GM23338 (cell line): ENCODE data around the gene LRRC25. TPM values are rescaled to one million over a fixed set of nuclear protein-coding genes. Genes with fewer than 3 reads are reported as not detected.

Experiments
- ATAC-seq: fragments of 200-7000 bp; cut with Tn5 transposase; 3 replicates; pipeline ENCODE4 v1.9.1; 2020
- DNase-seq: peaks from one replicate; pipeline ENCODE4 v3.0.0-alpha.2; 2015; ENCODE audit warnings: low spot score
- H2AFZ ChIP-seq: fragments of 200-600 bp; sonication (generic); 2 replicates; pipeline ENCODE4 v1.8.0; 2016; ENCODE audit warnings: antibody characterized with exemption, mild to moderate bottlenecking, moderate library complexity
- H3F3A ChIP-seq: fragments of 200-600 bp; sonication (generic); replicated peaks from 2 replicates; pipeline ENCODE4 v1.8.0; 2017; ENCODE audit warnings: antibody characterized with exemption, mixed run types, low read depth
- H3K27ac ChIP-seq: fragments of 200-600 bp; sonication (generic); 2 replicates; pipeline ENCODE4 v1.6.1; 2016; ENCODE audit warnings: low read depth
- H3K27me3 ChIP-seq: fragments of 200-600 bp; sonication (generic); 2 replicates; pipeline ENCODE4 v1.8.0; 2016; ENCODE audit warnings: mild to moderate bottlenecking, mixed run types, moderate library complexity; ENCODE audit not compliant: insufficient read depth
- H3K36me3 ChIP-seq: fragments of 200-600 bp; sonication (generic); 2 replicates; pipeline ENCODE4 v1.8.0; 2016; ENCODE audit warnings: mild to moderate bottlenecking; ENCODE audit not compliant: insufficient read depth
- H3K4me1 ChIP-seq: fragments of 200-600 bp; sonication (generic); 2 replicates; pipeline ENCODE4 v1.8.0; 2016; ENCODE audit warnings: mild to moderate bottlenecking, moderate library complexity; ENCODE audit not compliant: insufficient read depth
- H3K4me2 ChIP-seq: fragments of 200-600 bp; sonication (generic); 2 replicates; pipeline ENCODE4 v1.7.1; 2017; ENCODE audit warnings: mixed run types
- H3K4me3 ChIP-seq: fragments of 200-600 bp; sonication (generic); 2 replicates; pipeline ENCODE4 v1.6.1; 2016; ENCODE audit warnings: mixed run types
- H3K79me2 ChIP-seq: fragments of 200-600 bp; sonication (generic); replicated peaks from 2 replicates; pipeline ENCODE4 v1.8.0; 2017; ENCODE audit warnings: mild to moderate bottlenecking; ENCODE audit not compliant: insufficient read depth
- H3K9me2 ChIP-seq: fragments of 200-600 bp; sonication (generic); 2 replicates; pipeline ENCODE4 v1.8.0; 2017; ENCODE audit not compliant: insufficient read depth
- H4K20me1 ChIP-seq: fragments of 200-600 bp; sonication (generic); replicated peaks from 2 replicates; pipeline ENCODE4 v1.8.0; 2017; ENCODE audit warnings: mild to moderate bottlenecking; ENCODE audit not compliant: insufficient read depth
- H3K27ac Mint-ChIP-seq: 2 replicates; pipeline ENCODE4 v1.8.0; 2020; ENCODE audit warnings: inconsistent platforms, mild to moderate bottlenecking, moderate library complexity, mixed read lengths
- H3K27me3 Mint-ChIP-seq: 3 replicates; pipeline ENCODE4 v1.8.0; 2022; ENCODE audit warnings: low read depth, mild to moderate bottlenecking, moderate library complexity, mixed read lengths, inconsistent platforms; ENCODE audit not compliant: insufficient read depth, poor library complexity
- H3K36me3 Mint-ChIP-seq: 3 replicates; pipeline ENCODE4 v1.8.0; 2021; ENCODE audit warnings: low read depth, mild to moderate bottlenecking, inconsistent platforms, moderate library complexity, mixed read lengths
- H3K4me1 Mint-ChIP-seq: 3 replicates; pipeline ENCODE4 v1.8.0; 2020; ENCODE audit warnings: mild to moderate bottlenecking, inconsistent platforms, mixed read lengths
- H3K4me3 Mint-ChIP-seq: 3 replicates; pipeline ENCODE4 v1.8.0; 2021; ENCODE audit warnings: moderate library complexity, mild to moderate bottlenecking, inconsistent platforms, mixed read lengths
- H3K9me3 Mint-ChIP-seq: 3 replicates; pipeline ENCODE4 v1.8.0; 2020; ENCODE audit warnings: moderate library complexity, mild to moderate bottlenecking, inconsistent platforms, mixed read lengths
- polyA plus RNA-seq: library from polyadenylated mRNA; unstranded; fragments of >200 nt; fragmentation: Nextera tagmentation; extraction: Ambion mirVana; gene quantifications from 2 replicates; pipeline ENCODE4 v1.2.1, GENCODE V29; 2016
- total RNA-seq: library from RNA; depleted of rRNA; stranded (reverse); fragments of >200 nt; shearing (Covaris generic); gene quantifications from 2 replicates; pipeline ENCODE4 v1.2.3, GENCODE V29; 2014
- TF ChIP-seq, protein P1 (sequence below): fragments of 250-450 bp; sonication (Bioruptor Pico); IDR thresholded peaks from 2 replicates; pipeline ENCODE4 v1.5.0; 2020; ENCODE audit warnings: mild to moderate bottlenecking, moderate library complexity
- TF ChIP-seq, protein P2 (sequence below): IDR thresholded peaks from one replicate; pipeline ENCODE4 v1.6.1; 2018; ENCODE audit warnings: antibody characterized with exemption; ENCODE audit not compliant: unreplicated experiment

LRRC25 gene
- total and polyA plus RNA-seq, 2 experiments from 2014 or later, result 0.17 to 0.24 TPM

DNA sequence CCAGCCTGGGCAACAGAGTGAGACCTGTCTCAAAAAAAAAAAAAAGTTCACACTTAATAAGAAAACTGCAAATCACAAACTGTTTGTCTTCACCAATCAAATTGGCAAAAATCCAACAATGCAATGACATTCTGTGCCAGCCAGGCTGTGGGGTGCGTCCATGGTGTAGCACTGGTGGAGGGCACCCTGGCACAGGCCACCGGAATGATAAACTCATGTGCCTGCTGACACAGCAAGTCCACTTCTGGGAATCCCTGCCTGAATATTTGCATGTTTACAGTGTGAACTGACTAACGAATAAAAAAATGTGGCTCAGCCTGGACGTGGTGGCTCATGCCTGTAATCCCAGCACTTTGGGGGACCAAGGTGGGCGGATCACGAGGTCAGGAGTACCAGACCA is 1.6 kb upstream of the LRRC25 start (continued):
- TF ChIP-seq, protein P1, sequence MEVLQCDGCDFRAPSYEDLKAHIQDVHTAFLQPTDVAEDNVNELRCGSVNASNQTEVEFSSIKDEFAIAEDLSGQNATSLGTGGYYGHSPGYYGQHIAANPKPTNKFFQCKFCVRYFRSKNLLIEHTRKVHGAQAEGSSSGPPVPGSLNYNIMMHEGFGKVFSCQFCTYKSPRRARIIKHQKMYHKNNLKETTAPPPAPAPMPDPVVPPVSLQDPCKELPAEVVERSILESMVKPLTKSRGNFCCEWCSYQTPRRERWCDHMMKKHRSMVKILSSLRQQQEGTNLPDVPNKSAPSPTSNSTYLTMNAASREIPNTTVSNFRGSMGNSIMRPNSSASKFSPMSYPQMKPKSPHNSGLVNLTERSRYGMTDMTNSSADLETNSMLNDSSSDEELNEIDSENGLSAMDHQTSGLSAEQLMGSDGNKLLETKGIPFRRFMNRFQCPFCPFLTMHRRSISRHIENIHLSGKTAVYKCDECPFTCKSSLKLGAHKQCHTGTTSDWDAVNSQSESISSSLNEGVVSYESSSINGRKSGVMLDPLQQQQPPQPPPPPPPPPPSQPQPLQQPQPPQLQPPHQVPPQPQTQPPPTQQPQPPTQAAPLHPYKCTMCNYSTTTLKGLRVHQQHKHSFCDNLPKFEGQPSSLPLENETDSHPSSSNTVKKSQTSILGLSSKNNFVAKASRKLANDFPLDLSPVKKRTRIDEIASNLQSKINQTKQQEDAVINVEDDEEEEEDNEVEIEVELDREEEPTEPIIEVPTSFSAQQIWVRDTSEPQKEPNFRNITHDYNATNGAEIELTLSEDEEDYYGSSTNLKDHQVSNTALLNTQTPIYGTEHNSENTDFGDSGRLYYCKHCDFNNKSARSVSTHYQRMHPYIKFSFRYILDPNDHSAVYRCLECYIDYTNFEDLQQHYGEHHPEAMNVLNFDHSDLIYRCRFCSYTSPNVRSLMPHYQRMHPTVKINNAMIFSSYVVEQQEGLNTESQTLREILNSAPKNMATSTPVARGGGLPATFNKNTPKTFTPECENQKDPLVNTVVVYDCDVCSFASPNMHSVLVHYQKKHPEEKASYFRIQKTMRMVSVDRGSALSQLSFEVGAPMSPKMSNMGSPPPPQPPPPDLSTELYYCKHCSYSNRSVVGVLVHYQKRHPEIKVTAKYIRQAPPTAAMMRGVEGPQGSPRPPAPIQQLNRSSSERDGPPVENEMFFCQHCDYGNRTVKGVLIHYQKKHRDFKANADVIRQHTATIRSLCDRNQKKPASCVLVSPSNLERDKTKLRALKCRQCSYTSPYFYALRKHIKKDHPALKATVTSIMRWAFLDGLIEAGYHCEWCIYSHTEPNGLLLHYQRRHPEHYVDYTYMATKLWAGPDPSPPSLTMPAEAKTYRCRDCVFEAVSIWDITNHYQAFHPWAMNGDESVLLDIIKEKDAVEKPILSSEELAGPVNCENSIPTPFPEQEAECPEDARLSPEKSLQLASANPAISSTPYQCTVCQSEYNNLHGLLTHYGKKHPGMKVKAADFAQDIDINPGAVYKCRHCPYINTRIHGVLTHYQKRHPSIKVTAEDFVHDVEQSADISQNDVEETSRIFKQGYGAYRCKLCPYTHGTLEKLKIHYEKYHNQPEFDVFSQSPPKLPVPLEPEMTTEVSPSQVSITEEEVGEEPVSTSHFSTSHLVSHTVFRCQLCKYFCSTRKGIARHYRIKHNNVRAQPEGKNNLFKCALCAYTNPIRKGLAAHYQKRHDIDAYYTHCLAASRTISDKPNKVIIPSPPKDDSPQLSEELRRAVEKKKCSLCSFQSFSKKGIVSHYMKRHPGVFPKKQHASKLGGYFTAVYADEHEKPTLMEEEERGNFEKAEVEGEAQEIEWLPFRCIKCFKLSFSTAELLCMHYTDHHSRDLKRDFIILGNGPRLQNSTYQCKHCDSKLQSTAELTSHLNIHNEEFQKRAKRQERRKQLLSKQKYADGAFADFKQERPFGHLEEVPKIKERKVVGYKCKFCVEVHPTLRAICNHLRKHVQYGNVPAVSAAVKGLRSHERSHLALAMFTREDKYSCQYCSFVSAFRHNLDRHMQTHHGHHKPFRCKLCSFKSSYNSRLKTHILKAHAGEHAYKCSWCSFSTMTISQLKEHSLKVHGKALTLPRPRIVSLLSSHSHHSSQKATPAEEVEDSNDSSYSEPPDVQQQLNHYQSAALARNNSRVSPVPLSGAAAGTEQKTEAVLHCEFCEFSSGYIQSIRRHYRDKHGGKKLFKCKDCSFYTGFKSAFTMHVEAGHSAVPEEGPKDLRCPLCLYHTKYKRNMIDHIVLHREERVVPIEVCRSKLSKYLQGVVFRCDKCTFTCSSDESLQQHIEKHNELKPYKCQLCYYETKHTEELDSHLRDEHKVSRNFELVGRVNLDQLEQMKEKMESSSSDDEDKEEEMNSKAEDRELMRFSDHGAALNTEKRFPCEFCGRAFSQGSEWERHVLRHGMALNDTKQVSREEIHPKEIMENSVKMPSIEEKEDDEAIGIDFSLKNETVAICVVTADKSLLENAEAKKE (CRISPR knock-in tag), result no peak
- TF ChIP-seq, protein P2, sequence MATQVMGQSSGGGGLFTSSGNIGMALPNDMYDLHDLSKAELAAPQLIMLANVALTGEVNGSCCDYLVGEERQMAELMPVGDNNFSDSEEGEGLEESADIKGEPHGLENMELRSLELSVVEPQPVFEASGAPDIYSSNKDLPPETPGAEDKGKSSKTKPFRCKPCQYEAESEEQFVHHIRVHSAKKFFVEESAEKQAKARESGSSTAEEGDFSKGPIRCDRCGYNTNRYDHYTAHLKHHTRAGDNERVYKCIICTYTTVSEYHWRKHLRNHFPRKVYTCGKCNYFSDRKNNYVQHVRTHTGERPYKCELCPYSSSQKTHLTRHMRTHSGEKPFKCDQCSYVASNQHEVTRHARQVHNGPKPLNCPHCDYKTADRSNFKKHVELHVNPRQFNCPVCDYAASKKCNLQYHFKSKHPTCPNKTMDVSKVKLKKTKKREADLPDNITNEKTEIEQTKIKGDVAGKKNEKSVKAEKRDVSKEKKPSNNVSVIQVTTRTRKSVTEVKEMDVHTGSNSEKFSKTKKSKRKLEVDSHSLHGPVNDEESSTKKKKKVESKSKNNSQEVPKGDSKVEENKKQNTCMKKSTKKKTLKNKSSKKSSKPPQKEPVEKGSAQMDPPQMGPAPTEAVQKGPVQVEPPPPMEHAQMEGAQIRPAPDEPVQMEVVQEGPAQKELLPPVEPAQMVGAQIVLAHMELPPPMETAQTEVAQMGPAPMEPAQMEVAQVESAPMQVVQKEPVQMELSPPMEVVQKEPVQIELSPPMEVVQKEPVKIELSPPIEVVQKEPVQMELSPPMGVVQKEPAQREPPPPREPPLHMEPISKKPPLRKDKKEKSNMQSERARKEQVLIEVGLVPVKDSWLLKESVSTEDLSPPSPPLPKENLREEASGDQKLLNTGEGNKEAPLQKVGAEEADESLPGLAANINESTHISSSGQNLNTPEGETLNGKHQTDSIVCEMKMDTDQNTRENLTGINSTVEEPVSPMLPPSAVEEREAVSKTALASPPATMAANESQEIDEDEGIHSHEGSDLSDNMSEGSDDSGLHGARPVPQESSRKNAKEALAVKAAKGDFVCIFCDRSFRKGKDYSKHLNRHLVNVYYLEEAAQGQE, result no peak

DNA sequence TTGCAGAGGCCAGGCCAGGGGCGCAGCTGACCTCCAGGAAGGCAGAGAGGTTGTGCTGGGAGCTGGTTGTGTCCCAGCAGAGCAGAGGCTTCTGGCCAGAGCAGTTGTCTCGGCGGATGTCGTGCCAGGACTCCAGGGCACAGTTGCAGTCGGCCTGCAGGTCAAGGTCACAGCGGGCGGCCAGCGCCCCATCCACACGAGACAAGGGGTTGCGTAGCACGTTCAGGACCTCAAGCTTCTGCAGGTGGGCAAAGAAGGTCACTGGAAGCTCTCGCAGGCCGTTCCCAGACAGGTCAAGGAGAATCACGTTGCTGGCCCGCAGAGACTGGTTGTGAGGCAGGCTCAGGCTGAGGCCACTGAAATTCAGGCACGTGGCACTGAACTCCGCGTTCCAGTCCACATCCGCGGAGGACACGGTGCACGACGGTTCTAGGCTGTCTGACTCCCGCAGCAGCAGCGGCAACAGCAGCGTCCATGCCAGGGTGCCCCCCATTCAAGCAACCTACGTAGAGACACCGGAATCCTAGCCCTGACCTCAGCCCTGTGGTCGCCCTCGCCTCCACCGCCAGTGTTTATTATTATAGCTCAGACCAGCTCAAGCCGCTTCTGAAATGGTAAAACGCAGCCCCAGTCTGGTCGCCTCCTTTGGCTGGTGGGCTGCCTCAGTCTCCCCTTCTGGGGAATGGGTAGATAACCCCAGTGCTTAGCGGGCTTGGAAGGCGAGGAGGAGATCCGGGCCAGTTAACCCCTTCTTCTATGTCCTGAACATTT is 766 bp downstream of the LRRC25 start:
- H4K20me1 ChIP-seq, result no peaks in the 10 kb centered on the region
- H3K4me2 ChIP-seq, result peak overlapping the region; percentile 75; the same call in 1 of the 2 replicates
- no peaks in the 10 kb centered on the region for H3K36me3 ChIP-seq
- peaks cover 16% of the 10 kb centered on the region for H3K27me3 Mint-ChIP-seq
- 0 out of 2 replicates have a peak, but pooled peaks cover 3% of the 10 kb centered on the region for H3F3A ChIP-seq
- peaks cover 2% of the 10 kb centered on the region; the same call in 1 of the 2 replicates for H3K4me1 ChIP-seq
- DNase-seq (no peak), ATAC-seq (no peak)
- no peaks in the 10 kb centered on the region for H3K79me2 ChIP-seq
- no peak overlapping the region; the same call in 1 of the 2 replicates for H2AFZ ChIP-seq
- peaks cover 3% of the 10 kb centered on the region; the same call in 2 of the 3 replicates for H3K4me1 Mint-ChIP-seq
- H3K27ac ChIP-seq, result no peak overlapping the region
- no peaks in the 10 kb centered on the region for H3K36me3 Mint-ChIP-seq
- H3K27me3 ChIP-seq, result 0 out of 2 replicates have a peak, but pooled peaks cover 4% of the 10 kb centered on the region
- H3K27ac Mint-ChIP-seq, result no peak overlapping the region
- H3K9me2 ChIP-seq, result no peaks in the 10 kb centered on the region
- peak overlapping the region; percentile 48; the same call in 1 of the 2 replicates for H3K4me3 ChIP-seq
- no peak overlapping the region for H3K4me3 Mint-ChIP-seq
- no peaks in the 10 kb centered on the region for H3K9me3 Mint-ChIP-seq
- TF ChIP-seq, protein P2, result no peak
